Measurements from ENCODE around the gene UBE2R2. TPM values are rescaled to one million over a fixed set of nuclear protein-coding genes. Genes with fewer than 3 reads are reported as not detected.

UBE2R2 gene
- total and polyA plus RNA-seq, 7 experiments from 2014 or later = 16.9 to 40.8 (median 28.6) TPM

GRCh38 chr9:33964086-33964768, 147.3 kb downstream of the UBE2R2 start:
- peak overlapping the region in 2 of 9 donors; percentile 13 to 36 for H3K27ac Mint-ChIP-seq
- DNase-seq (no peak), ATAC-seq (no peak)
- no peak overlapping the region for H3K4me3 Mint-ChIP-seq
- no peaks in the 10 kb centered on the region for H3K9me3 Mint-ChIP-seq
- intact Hi-C loops (cut with micrococcal nuclease) = no loop called here
- POLR2A ChIA-PET = no interaction called here
- peaks cover 0 to 3% (median 0%) of the 10 kb centered on the region in 7 donors for H3K4me1 Mint-ChIP-seq
- H3K27me3 Mint-ChIP-seq = no peaks in the 10 kb centered on the region
- CTCF ChIA-PET = no interaction called here
- no peak overlapping the region for H3K27ac ChIP-seq (ENCODE audit: low read depth, low read length)
- peaks cover 0 to 5% (median 0%) of the 10 kb centered on the region in 3 experiments for H3K36me3 ChIP-seq (ENCODE audit: control insufficient read depth in 2 of 3, insufficient read depth in 3 of 3, low read length in 3 of 3)
- no peaks in the 10 kb centered on the region for H3K27me3 ChIP-seq (ENCODE audit: control insufficient read depth in 2 of 2, insufficient read depth in 2 of 2, low read length in 2 of 2)
- H3K4me1 ChIP-seq (ENCODE audit: control insufficient read depth in 2 of 2, insufficient read depth in 2 of 2, low read length in 2 of 2) = no peaks in the 10 kb centered on the region
- no peaks in the 10 kb centered on the region for H3K9me3 ChIP-seq (ENCODE audit: control insufficient read depth in 2 of 3, low read length in 3 of 3)
- peaks cover 4 to 31% (median 12%) of the 10 kb centered on the region in 5 donors for H3K36me3 Mint-ChIP-seq
- no peak overlapping the region for H3K4me3 ChIP-seq (ENCODE audit: low read length)

Other genes with a start within 250 kb of the UBE2R2 start
- 1 to 10 TPM in 1 of 5 experiments, not detected in 4; 2.5 TPM for gene PRSS3, start 21.6 kb upstream of the UBE2R2 start, total RNA-seq
- not detected for gene PRSS3, start 21.6 kb upstream of the UBE2R2 start, polyA plus RNA-seq
- gene UBAP2, start 231.7 kb downstream of the UBE2R2 start, total RNA-seq = 10 to 100 TPM; 29.7 to 48.4 (median 36.4) TPM
- 10 to 100 TPM; 13.0 to 19.5 TPM for gene UBAP2, start 231.7 kb downstream of the UBE2R2 start, polyA plus RNA-seq